DMS 273 (cell line): ENCODE results near the gene RTN4RL2.
A peak's percentile ranks its signal among the peaks of the same experiment; 100 is the strongest.

ENCODE experiments used
- DNase-seq: peaks from one replicate; lab custom pipeline; 2025; ENCODE audit not compliant: unreplicated experiment; lab: John Stamatoyannopoulos, UW

Gene RTN4RL2

GRCh38 chr11:57480409-57481137, 20.2 kb downstream of the RTN4RL2 start:
- peak; percentile 85 for DNase-seq

GRCh38 chr11:57481315-57481714, 21.0 kb downstream of the RTN4RL2 start:
- no peak for DNase-seq

- DNase-seq: no peak
Observed at GRCh38 chr11:57481915-57482781, 21.8 kb downstream of the RTN4RL2 start.

- DNase-seq: peak; percentile 86
Observed at GRCh38 chr11:57482782-57483561, 22.6 kb downstream of the RTN4RL2 start.

- peak; percentile 50 for DNase-seq
Observed at GRCh38 chr11:57483562-57483918, 23.2 kb downstream of the RTN4RL2 start.

- no peak for DNase-seq
Observed at GRCh38 chr11:57484141-57484710, 23.9 kb downstream of the RTN4RL2 start.

- no peak for DNase-seq
Observed at GRCh38 chr11:57485217-57485990, 25.1 kb downstream of the RTN4RL2 start.

GRCh38 chr11:57487021-57487778, 26.9 kb downstream of the RTN4RL2 start:
- DNase-seq: no peak

GRCh38 chr11:57487920-57488659, 27.8 kb downstream of the RTN4RL2 start:
- no peak for DNase-seq

GRCh38 chr11:57490456-57491248, 30.3 kb downstream of the RTN4RL2 start:
- DNase-seq: no peak

- DNase-seq: peak; percentile 48
Observed at GRCh38 chr11:57491371-57492061, 31.2 kb downstream of the RTN4RL2 start.

- DNase-seq: peak; percentile 62
Observed at GRCh38 chr11:57493507-57494503, 33.5 kb downstream of the RTN4RL2 start.

- DNase-seq: peak; percentile 29
Observed at GRCh38 chr11:57496109-57496820, 35.9 kb downstream of the RTN4RL2 start.

GRCh38 chr11:57497303-57498247, 37.2 kb downstream of the RTN4RL2 start:
- no peak for DNase-seq

- DNase-seq: no peak
Observed at GRCh38 chr11:57498540-57498939, 38.2 kb downstream of the RTN4RL2 start.
